ENCODE measurements around the gene SKI. TPM values are rescaled to one million over a fixed set of nuclear protein-coding genes. Genes with fewer than 3 reads are reported as not detected.

Gene SKI
- total and polyA plus RNA-seq, 10 of the 15 experiments (the other 5 are each of a cell fraction or from before 2014, with no cell fraction given): 0.03 to 14.9 (median 0.96) TPM

- H3K27me3 ChIP-seq (replicated peaks in 1 of 2; ENCODE audit: control insufficient read depth in 2 of 2, insufficient read depth in 2 of 2, low read length in 1 of 2): no peaks in the 10 kb centered on the region
- CTCF ChIA-PET: interaction anchor here (1.4 kb wide), 1 partner anchor 10 kb away, joined by 6 read pairs; no protein-coding TSS in a partner anchor
- peak overlapping the region; percentile 84 for H3K4me2 ChIP-seq (ENCODE audit: control insufficient read depth, insufficient read depth)
- peaks cover 23% of the 10 kb centered on the region for H3K4me1 ChIP-seq (ENCODE audit: control insufficient read depth, insufficient read depth, low read length)
- no peaks in the 10 kb centered on the region; a peak in 1 of 4 replicates for H3K36me3 ChIP-seq (ENCODE audit: control insufficient read depth in 2 of 2, insufficient read depth in 2 of 2, low read length in 1 of 2)
- ATAC-seq (peak; percentile 62), DNase-seq (ENCODE audit: low read depth, low spot score) (no peak), FAIRE-seq (no peak)
- no TSS peak for BruUV-seq (replicated peaks)
- no peaks in the 10 kb centered on the region for H3K9me3 ChIP-seq (replicated peaks; ENCODE audit: control insufficient read depth, insufficient read depth, low read length)
- no peaks in the 10 kb centered on the region; the same call in 1 of the 2 replicates for H3K79me2 ChIP-seq (ENCODE audit: control insufficient read depth, insufficient read depth, low read length)
- RAD21 ChIA-PET (ENCODE audit: unreplicated experiment): interaction anchor here (0.6 to 1.3 kb wide), 3 partner anchors 11 to 95 kb away, joined by 3 to 4 read pairs (median 3); partner anchors contain the start of gene FAAP20
- peak; percentile 66 to 81 for TF ChIP-seq BHLHE40 (IDR thresholded peaks at IDR 0.05; ENCODE audit: borderline replicate concordance in 1 of 2, low read depth in 2 of 2, low read length in 1 of 2)
- no peak for TF ChIP-seq ATF2 (IDR thresholded peaks at IDR 0.05; ENCODE audit: low read length)
- TF ChIP-seq SPI1 (IDR thresholded peaks at IDR 0.05; ENCODE audit: borderline replicate concordance, insufficient read depth, low read depth, low read length): no peak
- 0 out of 2 replicates have a peak, but pooled peaks have one; percentile 23 for TF ChIP-seq SMARCA5 (IDR thresholded peaks at IDR 0.05)
- POLR2A ChIA-PET: interaction anchor here (1.0 kb wide), 1 partner anchor 55 kb away, joined by 3 read pairs; no protein-coding TSS in a partner anchor
- no peak overlapping the region for H2AFZ ChIP-seq (ENCODE audit: control insufficient read depth, low read depth, low read length)
- SMC1A ChIA-PET (ENCODE audit: uncharacterized antibody, unreplicated experiment): interaction anchor here (1.2 to 2.2 kb wide), 2 partner anchors 10 to 95 kb away, joined by 3 to 13 read pairs; partner anchors contain the start of gene FAAP20
- in situ Hi-C loops (cut with MboI): no loop called here
- H3K4me3 ChIP-seq: peak overlapping the region; percentile 59
- H4K20me1 ChIP-seq (ENCODE audit: control insufficient read depth, insufficient read depth): peaks cover 4% of the 10 kb centered on the region
- H3K9ac ChIP-seq (ENCODE audit: control insufficient read depth, insufficient read depth, low read length): no peak overlapping the region
- 11% methylated on average over 7 of the region's 7 CpGs for WGBS (ENCODE audit: insufficient coverage, insufficient replicate concordance, low lambda C conversion rate, missing lambda C conversion rate)
- intact Hi-C loops (cut with micrococcal nuclease; ENCODE audit: unreplicated experiment): loop anchor here (2.0 to 10.0 kb wide), 2 partner anchors 35 to 55 kb away; no protein-coding TSS in a partner anchor
- H3K27ac ChIP-seq (ENCODE audit: control insufficient read depth, insufficient read depth): no peak overlapping the region
Measured at GRCh38 chr1:2290171-2290578, 62.1 kb downstream of the SKI start.
